ENCODE results near the gene GARS1. TPM values are rescaled to one million over a fixed set of nuclear protein-coding genes. Genes with fewer than 3 reads are reported as not detected.

The GARS1 gene
- total and polyA plus RNA-seq, 9 of the 15 experiments (the other 6 are each of a cell fraction or from before 2014, with no cell fraction given), result 142 to 769 (median 272) TPM

- TF ChIP-seq AFF1 (IDR thresholded peaks at IDR 0.05; ENCODE audit: low read depth in 1 of 2, partially characterized antibody in 2 of 2) (peak; percentile 19 to 46), VEZF1 (CRISPR knock-in tag; IDR thresholded peaks at IDR 0.05) (peak; percentile 58), ZNF253 (CRISPR knock-in tag; conservative IDR thresholded peaks at IDR 0.05) (no peak), HMBOX1 (IDR thresholded peaks at IDR 0.05) (peak; percentile 98), MYNN (IDR thresholded peaks at IDR 0.05) (no peak), MYNN (CRISPR knock-in tag; IDR thresholded peaks at IDR 0.05) (no peak), UBTF (IDR thresholded peaks at IDR 0.05; ENCODE audit: borderline replicate concordance in 1 of 2, low read depth in 2 of 2, low read length in 2 of 2) (0 out of 4 replicates have a peak, but pooled peaks of 1 of the 2 experiments have one; percentile 29), DACH1 (IDR thresholded peaks at IDR 0.05; ENCODE audit: partially characterized antibody) (no peak), FOXK2 (conservative IDR thresholded peaks at IDR 0.05 in 1 of 2, IDR thresholded peaks at IDR 0.05 in 1 of 2; ENCODE audit: low read depth in 2 of 2) (peak; percentile 58 to 65; a peak in 2 of 4 replicates), SMARCE1 (IDR thresholded peaks at IDR 0.05) (peak; percentile 16; the same call in 1 of the 2 replicates), ZSCAN32 (CRISPR knock-in tag; IDR thresholded peaks at IDR 0.05) (0 out of 2 replicates have a peak, but pooled peaks have one; percentile 52), GABPA (tag; conservative IDR thresholded peaks at IDR 0.05; ENCODE audit: low read depth) (no peak), HMG20A (CRISPR knock-in tag; conservative IDR thresholded peaks at IDR 0.05) (no peak), RBFOX2 (IDR thresholded peaks at IDR 0.05; ENCODE audit: low read depth, low read length) (peak; percentile 66), MXD1 (CRISPR knock-in tag; IDR thresholded peaks at IDR 0.05; ENCODE audit: borderline replicate concordance, poor library complexity, severe bottlenecking) (no peak), ZNF384 (IDR thresholded peaks at IDR 0.05; ENCODE audit: low read depth, low read length) (peak; percentile 73)
Observed at GRCh38 chr7:30596014-30596641, 1.4 kb downstream of the GARS1 start (continued).
